Colon (tissue), 2 donors: Measurements from ENCODE around the gene FAM13A.
A peak's percentile ranks its signal among the peaks of the same experiment; 100 is the strongest.
"Not testable (repeated sequence)": the region's sequence is repeated elsewhere in the genome, so short reads cannot be mapped to it uniquely, and the experiment has no call there.

ENCODE experiments used
- FAIRE-seq: peaks from 2 replicates; lab custom pipeline; 2012; peaks lifted over from hg19 to GRCh38; lab: Jason Lieb, UNC
- donor health status: control.
- donor health status: control.

Gene FAM13A

DNA sequence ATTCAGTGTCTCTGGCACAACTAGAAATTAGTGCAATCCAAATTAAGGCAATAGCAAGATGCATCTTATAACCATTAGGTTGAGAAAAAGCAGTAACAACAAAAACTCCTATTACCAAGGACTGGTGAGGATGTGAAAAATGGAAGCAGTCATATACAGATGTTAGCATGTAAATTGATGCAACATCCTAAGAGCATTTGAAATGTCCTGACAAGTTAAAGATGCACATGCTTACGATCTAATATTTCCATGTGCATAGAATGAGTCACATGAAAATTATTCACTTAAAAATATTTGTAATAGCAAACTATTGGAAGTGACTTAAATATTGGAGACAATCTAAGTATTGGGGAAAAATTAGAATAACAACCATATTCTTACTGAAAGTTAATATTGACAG lies 163.0 kb downstream of the FAM13A start:
- FAIRE-seq = no peak

DNA sequence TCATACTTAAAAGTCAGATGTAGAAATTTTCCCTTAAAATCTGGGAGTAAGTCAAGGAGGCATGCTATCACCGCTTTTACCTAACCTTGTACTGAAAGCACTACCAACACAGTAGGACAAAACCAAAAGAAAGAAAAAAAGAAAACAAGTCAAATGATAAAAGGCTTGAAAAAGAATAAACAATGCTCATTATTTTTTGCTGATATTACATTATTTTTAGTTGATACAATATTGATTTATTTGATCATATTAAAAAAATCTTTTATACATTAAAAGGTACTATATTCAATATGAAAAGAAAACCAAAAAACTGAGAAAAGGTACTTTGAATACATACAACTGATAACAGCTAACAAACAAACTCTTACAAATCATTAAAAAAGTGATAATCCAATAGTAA lies 164.3 kb downstream of the FAM13A start:
- FAIRE-seq = peak; percentile 90

DNA sequence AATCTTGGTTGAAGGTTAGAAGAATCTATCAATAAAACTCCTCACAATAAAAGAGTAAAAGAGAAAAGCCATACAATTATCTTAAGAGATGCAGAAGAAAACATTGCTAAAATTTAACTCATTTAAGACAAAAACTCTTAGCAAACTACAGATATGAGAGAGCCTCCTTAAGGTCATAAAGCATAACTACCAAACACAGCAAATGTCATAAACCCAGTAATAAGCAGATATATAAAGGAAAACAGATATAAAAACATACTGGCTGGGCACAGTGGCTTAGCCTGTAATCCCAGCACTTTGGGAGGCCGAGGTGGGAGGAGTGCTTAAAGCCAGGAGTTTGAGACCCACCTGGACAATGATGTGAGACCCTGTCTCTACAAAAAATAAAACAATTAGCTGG lies 165.3 kb downstream of the FAM13A start:
- peak; percentile 91 for FAIRE-seq

DNA sequence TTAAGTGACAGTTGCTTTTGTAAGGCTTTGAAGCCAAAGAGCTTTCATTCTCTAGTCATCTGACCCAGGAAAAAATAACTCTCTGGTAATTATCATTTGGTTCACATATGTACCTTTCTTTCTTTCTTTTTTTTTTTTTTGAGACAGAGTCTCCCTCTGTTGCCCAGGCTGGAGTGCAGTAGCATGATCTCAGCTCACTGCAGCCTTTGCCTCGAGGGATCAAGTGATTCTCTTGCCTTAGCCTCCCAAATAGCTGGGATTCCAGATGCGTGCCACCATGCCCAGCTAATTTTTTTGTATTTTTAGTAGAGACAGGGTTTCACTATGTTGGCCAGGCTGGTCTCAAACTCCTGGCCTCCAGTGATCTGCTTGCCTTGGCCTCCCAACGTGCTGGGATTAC lies 169.6 kb downstream of the FAM13A start:
- FAIRE-seq = not testable (repeated sequence)

DNA sequence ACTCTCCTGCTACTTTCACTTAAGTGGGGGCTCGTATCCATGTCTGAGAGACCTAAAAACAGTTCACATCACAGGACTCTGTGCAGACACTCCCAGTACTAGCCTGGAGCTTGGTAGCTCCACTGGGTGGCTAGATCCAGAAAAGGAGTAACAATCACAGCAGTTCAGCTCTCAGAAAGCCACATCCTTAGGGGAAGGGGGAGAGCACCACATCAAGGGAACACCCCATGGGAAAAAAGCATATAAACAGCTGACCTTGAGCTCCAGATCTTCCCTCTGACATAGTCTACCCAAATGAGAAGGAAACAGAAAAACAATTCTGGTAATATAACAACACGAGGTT lies 175.8 kb downstream of the FAM13A start:
- FAIRE-seq = no peak

DNA sequence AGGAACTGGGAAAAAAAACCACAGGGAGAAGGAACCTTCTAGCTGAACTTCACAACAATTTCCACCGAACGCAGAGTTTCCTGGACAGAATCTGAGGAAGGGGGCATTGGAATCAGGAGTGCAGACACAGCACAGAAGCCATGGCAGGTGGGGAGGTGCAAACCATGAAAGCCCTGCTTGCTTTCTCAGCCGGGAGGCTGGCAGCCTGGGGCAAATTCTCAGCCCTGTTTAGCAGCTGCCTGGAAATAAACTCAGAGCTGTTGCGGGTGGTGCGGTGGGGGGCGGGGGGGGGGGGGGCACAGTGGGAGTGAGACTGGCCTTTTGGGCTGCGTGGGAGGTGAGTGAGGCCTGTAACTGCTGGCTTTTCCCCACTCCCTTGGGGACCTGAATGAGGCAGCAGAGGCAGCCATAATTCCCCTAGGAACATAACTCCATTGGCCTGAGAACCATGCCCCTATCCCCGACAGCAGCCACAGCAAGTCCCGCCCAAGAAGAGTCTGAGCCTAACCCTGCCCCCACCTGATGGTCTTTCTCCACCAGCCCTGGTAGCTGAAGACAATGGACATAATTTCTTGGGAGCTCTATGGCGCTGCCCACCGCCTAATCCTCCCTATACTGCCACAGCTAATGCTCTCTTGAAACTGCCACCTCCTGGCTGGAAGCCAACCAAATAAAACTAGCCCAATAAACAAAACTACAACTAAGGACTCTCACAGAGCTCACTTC lies 176.3 kb downstream of the FAM13A start:
- FAIRE-seq = no peak

DNA sequence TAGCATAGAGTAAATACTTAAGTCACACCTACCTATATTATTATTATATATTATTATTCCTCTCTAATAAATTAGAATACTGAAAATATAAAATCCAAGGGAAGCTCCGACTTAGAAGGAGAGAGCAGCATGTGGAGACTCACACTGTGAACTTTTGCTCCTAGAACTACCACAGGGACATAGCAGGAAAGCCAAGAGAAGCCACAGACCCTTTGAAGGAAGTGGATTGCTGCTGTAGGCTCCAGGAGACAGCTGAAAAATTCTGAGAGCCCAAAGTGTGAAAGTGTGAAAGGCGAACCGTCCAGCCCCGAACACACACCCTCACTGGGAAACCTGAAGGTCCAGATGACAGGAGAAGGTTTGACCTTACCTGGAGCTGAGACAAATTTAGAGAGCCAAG lies 177.0 kb downstream of the FAM13A start:
- no peak for FAIRE-seq

DNA sequence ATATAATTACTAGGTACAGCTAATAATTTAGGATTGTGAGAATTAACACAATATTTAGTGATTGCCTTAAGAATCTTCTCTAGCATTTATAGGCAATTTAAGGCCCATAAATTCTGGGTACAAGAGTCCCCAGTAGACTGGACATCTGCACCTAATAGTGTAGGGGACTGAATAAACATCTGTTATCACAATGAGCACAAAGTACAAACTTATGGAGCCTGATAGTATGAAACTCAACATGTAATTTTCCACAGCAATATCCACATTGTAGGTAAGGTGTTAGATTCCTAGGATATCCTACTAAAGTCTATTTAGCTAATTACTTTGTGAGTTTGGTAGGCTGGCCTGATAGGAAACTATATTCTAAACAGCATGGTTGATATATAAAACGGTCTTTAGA lies 178.3 kb downstream of the FAM13A start:
- no peak for FAIRE-seq

DNA sequence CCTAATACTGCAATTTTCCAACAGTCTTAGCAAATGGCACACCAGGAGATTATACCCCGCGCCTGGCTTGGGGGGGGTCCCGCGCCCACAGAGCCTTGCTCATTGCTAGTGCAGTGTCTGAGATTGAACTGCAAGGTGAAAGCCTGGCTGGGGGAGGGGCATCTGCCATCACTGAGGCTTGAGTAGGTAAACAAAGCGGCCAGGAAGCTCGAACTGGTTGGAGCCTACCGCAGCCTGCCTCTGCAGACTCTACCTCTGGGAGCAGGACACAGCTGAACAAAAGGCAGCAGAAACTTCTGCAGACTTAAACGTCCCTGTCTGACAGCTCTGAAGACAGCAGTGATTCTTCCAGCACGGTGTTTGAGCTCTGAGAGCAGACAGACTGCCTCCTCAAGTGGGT lies 186.6 kb downstream of the FAM13A start:
- FAIRE-seq = no peak

DNA sequence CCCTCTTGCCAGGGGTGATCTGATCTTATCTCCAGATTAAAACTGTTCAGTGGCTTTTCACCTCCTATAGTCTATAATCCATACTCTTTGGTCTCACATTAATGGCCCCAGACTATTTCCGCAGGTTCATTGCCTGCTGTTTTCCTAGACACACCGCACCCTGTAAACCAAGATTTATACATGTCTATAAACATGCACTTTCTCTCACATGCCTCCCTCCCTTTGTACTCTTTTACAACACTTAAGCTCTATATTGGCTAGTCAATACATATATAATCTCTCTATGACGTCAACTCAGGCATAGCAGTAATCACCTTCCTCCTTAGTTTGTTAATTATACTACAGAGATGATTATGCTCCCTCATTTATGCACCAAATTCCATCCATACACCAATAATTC lies 188.5 kb downstream of the FAM13A start:
- peak; percentile 90 for FAIRE-seq

DNA sequence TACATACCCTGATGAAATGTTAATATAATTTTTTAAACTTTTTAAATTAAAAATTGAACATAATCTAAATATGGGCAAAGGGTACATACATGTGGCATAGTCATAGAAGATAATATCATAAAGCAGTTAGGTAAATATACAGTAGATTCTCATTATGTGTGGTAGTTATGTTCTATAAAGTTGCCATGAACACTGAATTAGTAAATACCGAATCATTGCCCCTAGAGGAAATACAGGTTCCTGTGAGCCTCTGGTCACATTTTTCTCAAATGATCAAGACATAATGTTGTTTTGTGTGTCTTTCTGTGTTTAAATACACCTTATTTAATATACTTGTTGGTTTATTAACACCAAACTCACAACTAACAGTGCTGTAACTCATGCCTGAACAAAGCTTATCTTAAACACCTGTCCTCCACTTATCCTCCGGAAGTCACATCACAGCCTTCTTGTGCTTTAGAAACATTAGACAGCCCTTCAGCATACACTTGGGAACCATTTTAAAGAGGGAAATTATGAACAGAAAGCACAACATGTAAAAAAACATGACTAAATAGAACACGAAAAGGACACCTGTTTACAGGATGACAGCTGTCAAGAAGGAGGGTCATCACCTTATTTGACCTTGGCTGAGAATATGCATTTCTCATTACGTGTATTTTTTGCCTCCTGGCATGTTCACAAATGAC lies 190.0 kb downstream of the FAM13A start:
- FAIRE-seq = no peak

DNA sequence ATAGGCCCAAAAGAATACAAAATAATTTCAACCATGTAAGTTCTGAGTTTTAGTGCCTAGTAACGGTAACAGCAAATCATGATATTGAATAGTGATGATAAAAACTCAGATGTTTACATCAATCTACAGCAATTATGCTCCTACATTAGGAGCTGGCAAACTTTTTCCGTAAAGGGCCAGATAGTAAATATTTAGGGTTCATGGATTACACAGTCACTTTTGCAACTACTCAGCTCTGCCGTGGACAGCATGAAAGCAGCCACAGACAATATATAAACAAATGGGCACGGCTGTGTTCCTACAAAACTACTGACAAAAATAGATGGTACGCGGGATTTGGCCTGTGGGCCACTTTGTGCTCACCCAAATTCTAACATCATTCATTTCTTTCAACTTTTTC lies 191.5 kb downstream of the FAM13A start:
- no peak for FAIRE-seq

DNA sequence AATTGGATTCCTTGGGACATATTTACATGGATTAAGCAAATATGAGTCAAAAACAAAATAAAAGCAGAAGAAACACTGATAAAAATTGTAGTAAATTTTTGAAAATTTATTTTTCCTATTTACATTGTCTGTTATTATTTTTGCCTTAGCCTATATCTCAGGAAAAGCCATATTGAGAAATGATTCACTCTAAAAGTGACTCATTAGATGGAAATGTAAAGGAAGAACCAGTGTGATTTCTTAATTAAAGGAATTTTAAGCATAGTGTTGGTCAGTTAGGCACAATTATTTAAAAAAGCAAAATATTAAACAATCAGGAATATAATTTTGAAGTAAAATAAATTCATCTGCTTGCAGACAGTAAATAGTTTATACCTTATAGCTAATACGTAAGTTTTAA lies 191.9 kb downstream of the FAM13A start:
- peak; percentile 74 for FAIRE-seq

DNA sequence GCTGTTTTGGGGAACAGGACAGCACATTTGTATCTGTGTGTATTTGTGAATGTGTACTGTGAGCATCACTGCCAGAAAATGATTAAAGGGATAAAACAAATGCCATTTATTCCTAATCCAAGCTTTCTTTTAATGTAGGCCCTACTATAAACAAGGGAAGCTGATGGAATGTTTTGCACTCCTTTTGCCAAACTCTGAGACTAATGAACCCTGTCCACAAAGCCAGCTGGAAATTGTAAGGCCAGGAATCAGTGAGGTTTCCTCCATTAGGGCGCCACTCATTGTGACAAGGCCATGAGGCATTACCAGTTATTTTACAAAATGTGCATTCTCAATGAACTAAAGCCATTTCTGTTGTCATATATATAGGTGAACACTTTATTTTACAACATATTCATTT lies 196.4 kb downstream of the FAM13A start:
- FAIRE-seq = no peak

DNA sequence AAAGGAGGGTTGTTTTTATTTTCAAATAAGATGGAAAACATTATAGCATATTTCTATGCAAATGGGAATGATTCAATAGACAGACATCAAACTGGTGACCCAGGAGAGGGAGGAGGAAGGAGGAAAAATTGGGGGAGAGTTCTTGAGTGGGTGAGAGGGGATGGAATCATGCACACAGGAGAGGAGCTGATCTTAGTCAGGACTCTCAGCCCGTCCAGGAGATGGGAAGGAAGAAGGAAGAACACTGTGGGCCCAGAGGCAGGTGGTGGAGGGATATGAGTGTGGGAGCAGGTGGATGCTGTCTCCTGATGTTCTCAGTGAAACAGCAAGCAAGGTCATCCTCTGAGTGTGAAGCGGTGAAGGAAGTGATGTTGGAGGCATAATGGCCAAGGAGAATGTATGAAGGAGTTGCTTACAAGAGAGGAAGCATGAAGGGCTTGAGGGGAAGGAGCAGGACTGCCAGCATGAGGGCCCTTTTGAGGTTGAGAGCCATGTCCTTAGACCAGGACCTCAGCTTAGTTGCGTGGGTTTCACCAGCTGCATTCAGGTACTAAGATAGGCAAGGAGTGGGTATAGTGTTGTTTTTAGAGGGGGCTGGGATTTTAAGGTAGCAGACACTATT lies 197.7 kb downstream of the FAM13A start:
- FAIRE-seq = no peak

DNA sequence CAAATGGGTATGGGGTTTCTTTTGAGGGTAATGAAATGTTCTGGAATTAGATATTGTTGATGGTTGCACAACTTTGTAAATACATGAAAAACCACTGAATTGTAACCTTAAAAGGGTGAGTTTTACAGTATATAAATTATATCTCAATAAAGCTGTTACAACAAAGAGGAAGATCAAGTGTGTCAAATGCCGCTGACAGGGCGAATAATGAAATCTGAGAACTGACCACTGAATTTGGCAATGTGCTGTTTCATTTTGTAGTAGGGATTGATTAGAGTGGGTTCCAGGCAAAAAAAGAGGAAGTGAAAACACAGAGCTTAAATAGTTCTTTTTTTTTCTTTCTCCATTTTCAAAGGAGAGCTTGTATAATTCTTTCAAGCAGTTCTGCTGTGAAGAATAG lies 198.2 kb downstream of the FAM13A start:
- FAIRE-seq = no peak

DNA sequence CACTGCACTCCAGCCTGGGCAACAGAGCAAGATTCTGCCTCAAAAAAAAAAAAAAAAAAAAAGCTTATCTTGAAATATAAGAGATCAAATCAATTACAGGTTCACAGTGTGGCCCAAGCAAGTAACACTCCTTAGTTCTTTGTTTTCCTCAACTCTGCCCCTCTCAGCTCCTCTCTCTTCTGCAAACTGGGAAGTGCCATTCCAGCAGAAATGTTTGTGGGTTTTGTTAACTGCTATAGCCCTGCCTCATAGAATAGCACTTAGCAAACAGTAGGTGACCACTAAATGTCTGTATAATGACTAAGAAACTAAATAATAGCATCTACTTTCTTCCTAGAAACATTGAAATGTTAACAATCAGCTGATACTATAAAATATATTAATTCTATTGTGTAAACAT lies 199.4 kb downstream of the FAM13A start:
- no peak for FAIRE-seq

DNA sequence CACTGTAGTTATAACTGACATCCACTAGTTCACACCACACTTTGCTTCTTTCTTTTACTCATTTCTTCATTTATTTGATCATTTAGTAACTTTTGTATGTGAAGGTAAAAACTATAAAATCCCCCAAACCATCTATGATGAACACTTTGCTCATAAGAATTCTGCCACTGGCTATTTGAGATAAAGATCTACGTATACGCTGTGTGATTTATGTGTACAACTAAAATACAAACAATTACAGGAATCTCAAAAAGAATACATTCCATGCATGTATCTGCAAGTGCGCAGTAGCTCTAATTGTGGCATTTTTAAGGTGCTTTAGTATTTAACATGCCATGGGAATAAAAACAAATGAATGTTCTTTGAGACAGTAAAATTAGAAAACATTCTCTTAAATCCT lies 202.5 kb downstream of the FAM13A start:
- FAIRE-seq = no peak

DNA sequence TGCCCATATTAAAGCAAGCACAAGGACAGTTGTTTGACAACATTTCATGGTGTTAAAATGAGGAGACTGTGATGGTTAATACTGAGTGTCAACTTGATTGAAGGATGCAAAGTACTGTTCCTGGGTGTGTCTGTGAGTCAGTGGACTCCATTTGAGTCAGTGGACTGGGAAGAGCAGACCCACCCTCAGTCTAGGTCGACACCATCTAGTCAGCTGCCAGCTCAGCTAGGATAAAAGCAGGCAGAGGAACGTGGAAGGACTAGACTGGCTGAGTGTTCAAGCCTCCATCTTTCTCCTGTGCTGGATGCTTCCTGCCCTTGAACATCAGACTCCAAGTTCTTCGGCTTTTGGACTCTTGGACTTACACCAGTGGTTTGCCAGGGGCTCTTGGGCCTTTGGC lies 203.4 kb downstream of the FAM13A start:
- FAIRE-seq = not testable (repeated sequence)

DNA sequence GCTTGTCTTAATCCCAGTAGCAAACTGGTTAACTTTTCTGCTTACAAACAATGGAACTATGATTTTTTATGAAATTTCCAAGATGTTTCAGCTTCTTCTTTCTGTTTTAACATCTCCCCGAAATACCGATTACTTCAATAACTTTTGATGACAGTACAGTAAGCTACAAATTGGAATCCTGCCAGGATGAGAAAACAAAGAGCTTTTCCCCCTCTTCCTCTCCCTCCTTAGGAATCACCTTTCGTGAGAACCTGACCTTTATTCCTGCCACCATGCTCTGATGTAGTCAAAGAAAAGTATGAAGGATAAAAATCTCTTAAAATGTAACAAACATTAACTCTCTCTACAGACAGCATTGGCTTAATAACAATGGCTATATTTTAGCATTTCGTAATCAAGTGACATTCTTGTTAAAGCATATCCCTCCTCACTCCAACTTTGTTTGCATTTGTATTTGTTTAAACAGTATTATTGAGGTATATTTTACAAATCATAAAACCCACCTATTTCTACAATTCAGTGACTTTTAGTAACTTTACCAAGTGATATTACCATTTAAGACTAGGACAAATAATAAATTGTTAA lies 210.7 kb downstream of the FAM13A start:
- FAIRE-seq = no peak

DNA sequence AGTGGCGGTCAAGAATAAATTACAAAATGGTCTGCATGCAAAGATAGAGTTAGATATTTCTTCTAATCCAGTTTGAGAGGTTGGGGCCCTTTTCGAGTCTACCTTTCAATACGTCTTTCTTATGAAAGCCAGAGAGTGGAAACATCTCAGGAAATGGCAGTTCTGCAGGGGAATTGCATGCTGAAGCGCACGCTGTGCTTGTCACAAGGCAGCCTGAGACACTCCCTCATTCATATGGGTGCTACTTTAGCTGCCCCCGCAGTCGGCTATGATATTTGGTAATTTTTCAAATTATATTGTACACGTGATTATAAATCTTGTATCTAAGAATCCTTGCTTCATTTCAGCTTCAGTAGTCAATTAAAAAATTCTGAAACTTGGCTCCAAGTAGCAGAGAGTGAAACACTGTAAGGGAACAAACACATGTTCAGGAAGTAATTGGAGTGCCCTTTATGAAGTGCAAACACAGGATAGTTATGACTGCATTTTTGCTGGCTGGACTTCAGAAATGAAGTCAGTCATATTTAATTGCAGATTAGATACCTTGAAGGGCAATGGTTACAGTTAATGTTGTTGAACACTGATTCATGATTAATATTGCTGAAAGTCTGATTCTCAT lies 213.8 kb downstream of the FAM13A start:
- peak; percentile 80 for FAIRE-seq

DNA sequence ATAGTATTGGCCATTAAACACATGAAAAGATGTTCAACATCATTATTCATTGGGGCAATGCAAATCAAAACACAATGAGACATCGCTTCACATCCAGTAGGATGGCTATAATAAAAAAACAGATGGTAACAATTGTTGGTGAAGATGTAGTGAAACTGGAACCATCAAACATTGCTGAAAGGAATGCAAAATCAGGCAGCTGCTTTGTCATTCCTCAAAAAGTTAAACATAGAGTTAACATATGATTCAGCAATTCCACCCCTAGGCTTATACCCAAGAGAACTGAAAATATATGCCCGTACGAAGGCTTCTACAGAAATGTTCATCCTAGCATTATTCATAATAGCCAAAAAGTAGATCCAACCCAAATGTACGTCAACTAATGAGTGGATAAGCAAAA lies 215.3 kb downstream of the FAM13A start:
- FAIRE-seq = no peak

DNA sequence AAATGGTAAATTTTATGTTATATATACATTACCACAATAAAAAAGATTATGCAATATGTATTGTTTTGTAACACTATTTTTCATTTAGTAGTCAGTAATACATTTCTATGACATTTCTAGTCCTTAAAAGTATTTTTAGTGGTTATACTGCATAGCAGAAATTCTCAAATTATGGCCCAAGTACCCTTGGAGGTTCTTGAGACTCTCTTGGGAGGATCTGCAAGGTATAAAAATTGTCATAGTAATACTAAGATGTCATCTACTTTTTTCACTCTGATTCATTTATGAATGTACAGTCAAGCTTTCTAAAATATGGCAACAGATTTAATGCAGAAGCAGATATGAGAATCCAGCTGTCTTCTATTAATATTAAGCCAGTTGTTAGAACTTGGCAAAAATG lies 220.8 kb downstream of the FAM13A start:
- peak; percentile 49 for FAIRE-seq
